CD4-positive, alpha-beta T cell treated with Interferon gamma for 1 hour (primary cell): ENCODE data around the gene DENND1B.
A peak's percentile ranks its signal among the peaks of the same experiment; 100 is the strongest.
"Not testable (repeated sequence)": the region's sequence is repeated elsewhere in the genome, so short reads cannot be mapped to it uniquely, and the experiment has no call there.

Source experiments
- DNase-seq: peaks from one replicate; pipeline ENCODE4 v3.0.0-alpha.2; 2020

DENND1B gene

GRCh38 chr1:197783510-197783948, 8.2 kb upstream of the DENND1B start:
- no peak for DNase-seq

- no peak for DNase-seq
These were observed 7.6 kb upstream of the DENND1B start for GRCh38 chr1:197782722-197783360.

- DNase-seq = no peak
These were observed 6.9 kb upstream of the DENND1B start for GRCh38 chr1:197781968-197782721.

GRCh38 chr1:197779921-197780320, 4.6 kb upstream of the DENND1B start:
- no peak for DNase-seq

- DNase-seq = no peak
These were observed 3.2 kb upstream of the DENND1B start for GRCh38 chr1:197778366-197778945.

GRCh38 chr1:197776351-197777105, 1.2 kb upstream of the DENND1B start:
- DNase-seq = no peak

GRCh38 chr1:197774466-197775281, 606 bp downstream of the DENND1B start:
- DNase-seq = peak; percentile 38

GRCh38 chr1:197773856-197774255, 1.4 kb downstream of the DENND1B start:
- no peak for DNase-seq

GRCh38 chr1:197771904-197772556, 3.2 kb downstream of the DENND1B start:
- no peak for DNase-seq

- DNase-seq = no peak
These were observed 3.9 kb downstream of the DENND1B start for GRCh38 chr1:197771386-197771785.

- DNase-seq = no peak
These were observed 5.0 kb downstream of the DENND1B start for GRCh38 chr1:197770243-197770642.

GRCh38 chr1:197769287-197769686, 6.0 kb downstream of the DENND1B start:
- no peak for DNase-seq

- no peak for DNase-seq
These were observed 7.1 kb downstream of the DENND1B start for GRCh38 chr1:197768014-197768805.

GRCh38 chr1:197763769-197764168, 11.5 kb downstream of the DENND1B start:
- no peak for DNase-seq

- no peak for DNase-seq
These were observed 12.0 kb downstream of the DENND1B start for GRCh38 chr1:197763307-197763706.

- DNase-seq = no peak
These were observed 13.6 kb downstream of the DENND1B start for GRCh38 chr1:197761654-197762053.

GRCh38 chr1:197755553-197755952, 19.7 kb downstream of the DENND1B start:
- DNase-seq = not testable (repeated sequence)

- DNase-seq = not testable (repeated sequence)
These were observed 22.6 kb downstream of the DENND1B start for GRCh38 chr1:197752652-197753164.

GRCh38 chr1:197750366-197750765, 24.9 kb downstream of the DENND1B start:
- DNase-seq = no peak

GRCh38 chr1:197745911-197746310, 29.4 kb downstream of the DENND1B start:
- DNase-seq = no peak

- no peak for DNase-seq
These were observed 30.3 kb downstream of the DENND1B start for GRCh38 chr1:197744979-197745378.
